DOHH2 (cell line): ENCODE data around the gene DOCK4.

Source experiments
- EZH2phosphoT487 ChIP-seq: fragments of 200-600 bp; sonication (generic); IDR thresholded peaks from 2 replicates; pipeline ENCODE4 v1.6.1; 2017; ENCODE audit warnings: borderline replicate concordance, mild to moderate bottlenecking, antibody characterized with exemption, low read length, moderate library complexity, mixed read lengths
- TF ChIP-seq, protein P1 (sequence below): fragments of 200-600 bp; sonication (generic); IDR thresholded peaks from one replicate; pipeline ENCODE4 v1.5.1; 2014; ENCODE audit warnings: antibody characterized with exemption, mild to moderate bottlenecking, low read depth, low read length; ENCODE audit not compliant: poor library complexity, severe bottlenecking

GRCh38 chr7:112070674-112071256 is 135.4 kb downstream of the DOCK4 start:
- TF ChIP-seq, protein P1, sequence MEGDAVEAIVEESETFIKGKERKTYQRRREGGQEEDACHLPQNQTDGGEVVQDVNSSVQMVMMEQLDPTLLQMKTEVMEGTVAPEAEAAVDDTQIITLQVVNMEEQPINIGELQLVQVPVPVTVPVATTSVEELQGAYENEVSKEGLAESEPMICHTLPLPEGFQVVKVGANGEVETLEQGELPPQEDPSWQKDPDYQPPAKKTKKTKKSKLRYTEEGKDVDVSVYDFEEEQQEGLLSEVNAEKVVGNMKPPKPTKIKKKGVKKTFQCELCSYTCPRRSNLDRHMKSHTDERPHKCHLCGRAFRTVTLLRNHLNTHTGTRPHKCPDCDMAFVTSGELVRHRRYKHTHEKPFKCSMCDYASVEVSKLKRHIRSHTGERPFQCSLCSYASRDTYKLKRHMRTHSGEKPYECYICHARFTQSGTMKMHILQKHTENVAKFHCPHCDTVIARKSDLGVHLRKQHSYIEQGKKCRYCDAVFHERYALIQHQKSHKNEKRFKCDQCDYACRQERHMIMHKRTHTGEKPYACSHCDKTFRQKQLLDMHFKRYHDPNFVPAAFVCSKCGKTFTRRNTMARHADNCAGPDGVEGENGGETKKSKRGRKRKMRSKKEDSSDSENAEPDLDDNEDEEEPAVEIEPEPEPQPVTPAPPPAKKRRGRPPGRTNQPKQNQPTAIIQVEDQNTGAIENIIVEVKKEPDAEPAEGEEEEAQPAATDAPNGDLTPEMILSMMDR, result no peak
- TF ChIP-seq EZH2phosphoT487, result no peak
